ENCODE measurements around the gene THG1L. TPM values are rescaled to one million over a fixed set of nuclear protein-coding genes. Genes with fewer than 3 reads are reported as not detected.

The THG1L gene
- total RNA-seq, 2 donors from 2014 or later = 7.5 to 9.5 TPM

DNA sequence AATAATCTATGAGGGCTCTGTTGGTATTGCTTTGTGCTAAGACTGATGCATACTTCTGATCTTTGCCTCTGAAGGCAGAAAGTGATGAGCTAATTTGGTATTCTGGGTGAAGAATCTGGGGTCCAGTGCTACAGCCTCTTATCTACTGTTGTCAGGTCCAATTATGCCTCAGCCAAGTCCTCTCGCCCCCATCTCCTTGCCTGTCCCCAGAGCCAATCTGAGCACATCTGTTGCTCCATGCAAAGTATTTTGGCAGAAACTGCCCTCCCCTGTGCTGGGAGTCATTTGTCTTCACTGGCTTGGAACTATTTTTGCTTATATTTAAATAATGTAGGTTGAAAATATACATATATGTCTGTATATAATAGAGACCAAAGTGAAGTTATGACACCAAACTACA is 35.7 kb downstream of the THG1L start:
- H3K4me3 ChIP-seq = no peak overlapping the region
- peaks cover 0 to 5% of the 10 kb centered on the region in 2 donors for H3K4me1 ChIP-seq (ENCODE audit: control insufficient read depth in 1 of 2, low read depth in 2 of 2)
- H3K27ac ChIP-seq = no peak overlapping the region
- H3K27me3 ChIP-seq (replicated peaks; ENCODE audit: insufficient read depth) = no peaks in the 10 kb centered on the region
- DNase-seq (ENCODE audit: low spot score) (no peak), ATAC-seq (ENCODE audit: insufficient number of reproducible peaks, low FRiP score, low read depth) (no peak)
- no peaks in the 10 kb centered on the region for H3K36me3 ChIP-seq
- no peaks in the 10 kb centered on the region for H3K9me3 ChIP-seq
- TF ChIP-seq, protein P1, sequence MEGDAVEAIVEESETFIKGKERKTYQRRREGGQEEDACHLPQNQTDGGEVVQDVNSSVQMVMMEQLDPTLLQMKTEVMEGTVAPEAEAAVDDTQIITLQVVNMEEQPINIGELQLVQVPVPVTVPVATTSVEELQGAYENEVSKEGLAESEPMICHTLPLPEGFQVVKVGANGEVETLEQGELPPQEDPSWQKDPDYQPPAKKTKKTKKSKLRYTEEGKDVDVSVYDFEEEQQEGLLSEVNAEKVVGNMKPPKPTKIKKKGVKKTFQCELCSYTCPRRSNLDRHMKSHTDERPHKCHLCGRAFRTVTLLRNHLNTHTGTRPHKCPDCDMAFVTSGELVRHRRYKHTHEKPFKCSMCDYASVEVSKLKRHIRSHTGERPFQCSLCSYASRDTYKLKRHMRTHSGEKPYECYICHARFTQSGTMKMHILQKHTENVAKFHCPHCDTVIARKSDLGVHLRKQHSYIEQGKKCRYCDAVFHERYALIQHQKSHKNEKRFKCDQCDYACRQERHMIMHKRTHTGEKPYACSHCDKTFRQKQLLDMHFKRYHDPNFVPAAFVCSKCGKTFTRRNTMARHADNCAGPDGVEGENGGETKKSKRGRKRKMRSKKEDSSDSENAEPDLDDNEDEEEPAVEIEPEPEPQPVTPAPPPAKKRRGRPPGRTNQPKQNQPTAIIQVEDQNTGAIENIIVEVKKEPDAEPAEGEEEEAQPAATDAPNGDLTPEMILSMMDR (IDR thresholded peaks at IDR 0.05) = no peak

DNA sequence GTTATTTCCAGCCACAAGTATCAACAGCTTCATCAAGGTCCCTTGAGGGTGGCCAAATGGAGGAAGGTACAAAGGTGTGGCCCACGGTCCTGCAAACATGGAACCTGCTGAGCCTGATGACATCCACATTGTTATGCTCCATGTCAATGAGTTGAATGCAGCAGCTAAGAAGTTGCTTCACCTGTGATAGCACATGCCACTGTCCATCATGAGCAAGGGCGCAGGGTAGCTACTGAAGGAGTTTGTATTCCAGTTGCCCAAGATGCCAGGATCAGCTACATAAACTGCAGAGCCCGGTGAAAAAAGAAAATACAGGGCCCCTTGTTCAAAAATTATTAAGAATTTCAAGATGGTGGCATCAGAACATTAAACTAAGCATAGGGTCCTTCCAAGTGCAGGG is 36.5 kb downstream of the THG1L start:
- H3K4me3 ChIP-seq = no peak overlapping the region
- DNase-seq (ENCODE audit: low spot score) = no peak
- H3K4me1 ChIP-seq (ENCODE audit: control insufficient read depth in 1 of 2, low read depth in 2 of 2) = peaks cover 0 to 5% of the 10 kb centered on the region in 2 donors

DNA sequence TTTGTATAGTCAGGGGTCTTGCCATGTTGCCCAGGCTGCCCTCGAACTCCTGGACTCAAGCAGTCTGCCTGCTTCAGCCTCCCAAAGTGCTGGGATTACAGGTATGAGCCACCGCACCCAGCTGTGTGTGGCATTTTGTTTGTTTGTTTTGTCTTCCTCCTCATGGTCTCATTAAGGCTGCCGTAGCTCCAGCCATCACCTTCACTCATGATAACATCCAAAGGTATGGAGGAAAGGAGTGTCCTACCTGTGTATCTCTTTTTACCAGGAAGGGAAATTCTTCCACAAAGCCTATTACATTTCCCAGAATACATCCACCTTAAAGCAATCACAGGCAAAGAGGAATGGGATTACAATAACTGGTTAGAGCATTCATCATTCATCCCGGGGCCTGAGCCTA is 39.4 kb downstream of the THG1L start:
- no peaks in the 10 kb centered on the region for H3K36me3 ChIP-seq
- no peak overlapping the region for H3K4me3 ChIP-seq
- no peak overlapping the region for H3K27ac ChIP-seq
- peaks cover 0 to 5% of the 10 kb centered on the region in 2 donors for H3K4me1 ChIP-seq (ENCODE audit: control insufficient read depth in 1 of 2, low read depth in 2 of 2)
- H3K9me3 ChIP-seq = no peaks in the 10 kb centered on the region
- TF ChIP-seq, protein P1 (IDR thresholded peaks at IDR 0.05) = no peak
- DNase-seq (ENCODE audit: low spot score) (no peak), ATAC-seq (ENCODE audit: insufficient number of reproducible peaks, low FRiP score, low read depth) (no peak)
- H3K27me3 ChIP-seq (replicated peaks; ENCODE audit: insufficient read depth) = no peaks in the 10 kb centered on the region

More for the DNA sequence above, 36.5 kb downstream of the THG1L start:
- TF ChIP-seq, protein P1 (IDR thresholded peaks at IDR 0.05) = no peak
- Histone ChIP-seq H3K27me3 (replicated peaks; ENCODE audit: insufficient read depth) (no peaks in the 10 kb centered on the region), H3K27ac (no peak overlapping the region), H3K36me3 (no peaks in the 10 kb centered on the region), H3K9me3 (no peaks in the 10 kb centered on the region)
- no peak for ATAC-seq (ENCODE audit: insufficient number of reproducible peaks, low FRiP score, low read depth)

DNA sequence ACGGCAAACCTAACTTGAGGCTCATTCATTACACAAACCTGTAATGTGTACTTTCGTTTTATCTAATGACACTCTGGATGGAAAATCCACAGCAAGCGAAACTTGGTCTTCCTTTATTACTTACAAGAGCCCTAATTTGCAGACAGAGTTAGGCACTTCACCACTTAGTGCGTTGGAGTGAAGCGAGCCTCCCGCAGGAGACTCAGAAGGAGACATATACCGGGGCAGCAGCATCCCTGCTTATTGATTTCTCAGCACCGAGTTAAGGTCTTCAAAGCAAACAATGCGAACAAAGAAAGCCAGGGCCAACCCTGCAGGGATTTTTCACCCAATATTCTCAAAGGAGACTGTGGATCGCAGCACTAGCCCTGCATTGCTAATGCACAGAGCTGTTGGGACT is 40.9 kb downstream of the THG1L start:
- Histone ChIP-seq H3K27me3 (replicated peaks; ENCODE audit: insufficient read depth) (no peaks in the 10 kb centered on the region), H3K4me3 (no peak overlapping the region), H3K4me1 (ENCODE audit: control insufficient read depth in 1 of 2, low read depth in 2 of 2) (peaks cover 0 to 5% of the 10 kb centered on the region in 2 donors), H3K9me3 (no peaks in the 10 kb centered on the region), H3K36me3 (no peaks in the 10 kb centered on the region), H3K27ac (no peak overlapping the region)
- TF ChIP-seq, protein P1 (IDR thresholded peaks at IDR 0.05) = no peak
- DNase-seq (ENCODE audit: low spot score) (no peak), ATAC-seq (ENCODE audit: insufficient number of reproducible peaks, low FRiP score, low read depth) (no peak)

DNA sequence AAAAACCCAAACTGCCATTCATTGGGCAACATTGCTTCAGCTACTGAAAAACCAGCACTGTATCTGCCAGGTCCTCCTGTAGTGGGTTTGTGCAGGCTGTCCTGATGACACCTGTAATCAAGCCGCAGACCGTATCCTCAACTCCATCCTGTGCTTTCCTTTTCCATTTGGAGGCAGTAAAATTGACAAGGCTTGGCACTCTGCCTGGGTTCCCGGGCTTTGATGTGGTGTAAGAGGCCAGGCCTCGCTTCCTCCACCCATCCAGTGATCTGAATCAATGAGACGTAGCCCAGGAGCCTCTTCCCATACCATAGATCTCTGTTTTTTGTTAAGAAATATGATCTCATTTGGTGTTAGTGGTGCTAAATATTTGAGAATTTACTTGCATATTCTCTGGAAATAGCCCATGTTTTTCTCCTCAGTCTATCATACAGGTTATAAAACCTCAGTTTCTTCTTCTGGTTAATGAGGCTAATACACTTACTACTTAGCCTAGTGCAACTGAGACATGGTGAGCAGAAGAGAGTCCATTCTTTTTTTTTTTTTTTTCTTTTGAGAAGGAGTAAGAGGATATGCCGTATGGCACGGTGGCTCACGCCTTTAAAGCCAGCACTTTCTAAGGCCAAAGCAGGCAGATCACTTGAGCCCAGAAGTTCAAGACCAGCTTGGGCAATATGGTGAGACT is 47.0 kb downstream of the THG1L start:
- TF ChIP-seq, protein P1 (IDR thresholded peaks at IDR 0.05) = no peak
- Histone ChIP-seq H3K36me3 (no peaks in the 10 kb centered on the region), H3K9me3 (no peaks in the 10 kb centered on the region), H3K27ac (no peak overlapping the region), H3K4me1 (ENCODE audit: control insufficient read depth in 1 of 2, low read depth in 2 of 2) (no peaks in the 10 kb centered on the region), H3K27me3 (replicated peaks; ENCODE audit: insufficient read depth) (no peaks in the 10 kb centered on the region), H3K4me3 (no peak overlapping the region)
- DNase-seq (ENCODE audit: low spot score) (no peak), ATAC-seq (ENCODE audit: insufficient number of reproducible peaks, low FRiP score, low read depth) (no peak)
